MCF 10A (cell line): ENCODE measurements around the gene HACD3. TPM values are rescaled to one million over a fixed set of nuclear protein-coding genes. Genes with fewer than 3 reads are reported as not detected.

Experiments used
- Bru-seq: library from RNA; stranded (reverse); fragments of 400-500 nt; gene quantifications from one replicate; lab custom pipeline; 2021; lab: Mats Ljungman, UMichigan
- BruChase-seq, 2 experiments: library from RNA; stranded (reverse); fragments of 400-500 nt; gene quantifications; one replicate each; lab custom pipeline; 2021; lab: Mats Ljungman, UMichigan
- BruUV-seq: library from RNA; stranded (reverse); fragments of 400-500 nt; replicated peaks from 2 replicates; lab custom pipeline; 2021; lab: Mats Ljungman, UMichigan
- CTCF ChIA-PET: fragments of 300-600 bp; sonication (Branson Sonifier 250); formaldehyde crosslinking; extraction: SDS; loops from one replicate; lab custom pipeline; 2021; ENCODE audit warnings: antibody characterized with exemption, inconsistent platforms; lab: Yijun Ruan, JAX
- POLR2A ChIA-PET: fragments of 300-600, 350-650 bp; sonication (Branson Sonifier 250); formaldehyde crosslinking; extraction: SDS; loops from one replicate; lab custom pipeline; 2020; ENCODE audit warnings: antibody characterized with exemption, inconsistent platforms; lab: Yijun Ruan, JAX
- DNase-seq: peaks from one replicate; pipeline ENCODE4 v3.0.0-alpha.2; 2018; ENCODE audit not compliant: unreplicated experiment
- H3K27ac Mint-ChIP-seq: one replicate; pipeline ENCODE4 v1.8.0; 2022; ENCODE audit warnings: mild to moderate bottlenecking, low read depth, mixed read lengths; ENCODE audit not compliant: unreplicated experiment
- H3K27me3 Mint-ChIP-seq: one replicate; pipeline ENCODE4 v1.8.0; 2022; ENCODE audit warnings: mixed read lengths; ENCODE audit not compliant: insufficient read depth, unreplicated experiment
- H3K36me3 Mint-ChIP-seq: one replicate; pipeline ENCODE4 v1.8.0; 2022; ENCODE audit warnings: mild to moderate bottlenecking, moderate library complexity, mixed read lengths; ENCODE audit not compliant: insufficient read depth, unreplicated experiment
- H3K4me1 Mint-ChIP-seq: one replicate; pipeline ENCODE4 v1.8.0; 2022; ENCODE audit warnings: mixed read lengths; ENCODE audit not compliant: insufficient read depth, unreplicated experiment
- H3K4me3 Mint-ChIP-seq: one replicate; pipeline ENCODE4 v1.8.0; 2022; ENCODE audit warnings: mild to moderate bottlenecking, moderate library complexity, mixed read lengths; ENCODE audit not compliant: unreplicated experiment
- H3K9me3 Mint-ChIP-seq: one replicate; pipeline ENCODE4 v1.8.0; 2022; ENCODE audit warnings: mixed read lengths; ENCODE audit not compliant: unreplicated experiment
- CTCF ChIP-seq: fragments of 200-600 bp; IDR thresholded peaks from one replicate; pipeline ENCODE4 v1.8.0; 2022; ENCODE audit warnings: antibody characterized with exemption, mild to moderate bottlenecking; ENCODE audit not compliant: unreplicated experiment
- intact Hi-C: fragments of 100-400 bp; cut with micrococcal nuclease; formaldehyde crosslinking; loops from 2 replicates; pipeline ENCODE4 v1.14.1; 2022
- long read RNA-seq: library from polyadenylated mRNA; stranded (forward); transcript quantifications from one replicate; pipeline ENCODE4 v2.0.0, GENCODE V29; 2022
- total RNA-seq: library from RNA; stranded (reverse); gene quantifications from 2 replicates; pipeline ENCODE4 v1.2.3, GENCODE V29; 2022

HACD3 gene, protein sequence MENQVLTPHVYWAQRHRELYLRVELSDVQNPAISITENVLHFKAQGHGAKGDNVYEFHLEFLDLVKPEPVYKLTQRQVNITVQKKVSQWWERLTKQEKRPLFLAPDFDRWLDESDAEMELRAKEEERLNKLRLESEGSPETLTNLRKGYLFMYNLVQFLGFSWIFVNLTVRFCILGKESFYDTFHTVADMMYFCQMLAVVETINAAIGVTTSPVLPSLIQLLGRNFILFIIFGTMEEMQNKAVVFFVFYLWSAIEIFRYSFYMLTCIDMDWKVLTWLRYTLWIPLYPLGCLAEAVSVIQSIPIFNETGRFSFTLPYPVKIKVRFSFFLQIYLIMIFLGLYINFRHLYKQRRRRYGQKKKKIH
- total RNA-seq (26.8 and 31.4 TPM in 2 replicates), Bru-seq, nascent RNA (percentile 74 among the genes with signal in this experiment), BruChase-seq, experiment 1, labeled RNA remaining after a 6-hour chase (percentile 84 among the genes with signal in this experiment), BruChase-seq, experiment 2, labeled RNA remaining after a 2-hour chase (percentile 73 among the genes with signal in this experiment)
- long read RNA-seq, transcript HACD3-201 (11 exons, 3,228 nt), result major isoform, 157 of 174 reads
- long read RNA-seq, partial matches to known transcripts, result 2 of 174 reads
- long read RNA-seq, other reads (novel, unspliced or antisense), result 11 of 174 reads

GRCh38 chr15:65530318-65531111 lies at the start of gene HACD3:
Gene HACD3 (plus strand): TSS chr15:65530463. CDS start chr15:65530632, 169 bp downstream.
- ChIA-PET POLR2A (interaction anchor here (0.6 to 1.9 kb wide), 10 partner anchors 10 to 763 kb away, joined by 3 to 10 read pairs (median 4); partner anchors contain the start of genes INTS14 and PARP16), CTCF (interaction anchor here (0.7 to 0.8 kb wide), 2 partner anchors 12 to 327 kb away, joined by 3 read pairs; no protein-coding TSS in a partner anchor)
- Mint-ChIP-seq H3K9me3 (no peaks in the 10 kb centered on the region), H3K27me3 (no peaks in the 10 kb centered on the region), H3K27ac (no peak within 1 kb of the TSS), H3K36me3 (peaks cover 6% of the 10 kb centered on the region), H3K4me1 (peaks cover 31% of the 10 kb centered on the region), H3K4me3 (peak within 1 kb of the TSS; percentile 73)
- peak; percentile 81 for DNase-seq
- BruUV-seq, result TSS peak; percentile 22
- TF ChIP-seq CTCF, result no peak
- intact Hi-C loops, result no loop called here

DNA sequence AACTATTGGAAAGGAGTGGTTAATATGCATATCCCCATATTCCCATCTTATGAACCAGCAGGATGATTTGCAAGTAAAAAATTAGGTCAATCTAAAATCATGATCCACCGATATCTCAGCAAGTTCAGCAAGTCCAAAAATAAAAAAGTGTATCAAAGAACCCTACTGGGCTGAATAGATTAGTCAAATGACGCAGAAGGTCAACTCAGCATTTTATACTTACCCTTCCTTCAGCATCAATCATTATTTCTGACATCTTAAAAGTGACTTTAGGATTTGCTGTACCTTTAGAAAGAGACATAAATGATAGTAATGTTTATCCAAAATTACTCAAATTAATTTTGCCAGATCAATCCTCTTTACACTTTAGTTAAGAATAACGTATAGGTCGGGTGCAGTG lies 45.4 kb upstream of the HACD3 start:
- no peak for TF ChIP-seq CTCF
- intact Hi-C loops, result no loop called here
- no TSS peak for BruUV-seq
- no peaks in the 10 kb centered on the region for H3K4me1 Mint-ChIP-seq
- POLR2A ChIA-PET, result interaction anchor here (0.6 kb wide), 1 partner anchor 891 kb away, joined by 3 read pairs; no protein-coding TSS in a partner anchor
- H3K4me3 Mint-ChIP-seq, result no peak overlapping the region
- peaks cover 83% of the 10 kb centered on the region for H3K36me3 Mint-ChIP-seq
- no peak for DNase-seq
- no peaks in the 10 kb centered on the region for H3K27me3 Mint-ChIP-seq
- H3K9me3 Mint-ChIP-seq, result no peaks in the 10 kb centered on the region
- no peak overlapping the region for H3K27ac Mint-ChIP-seq
- CTCF ChIA-PET, result interaction anchor here (0.6 to 0.7 kb wide), 2 partner anchors 9 to 77 kb away, joined by 3 to 4 read pairs; no protein-coding TSS in a partner anchor

DNA sequence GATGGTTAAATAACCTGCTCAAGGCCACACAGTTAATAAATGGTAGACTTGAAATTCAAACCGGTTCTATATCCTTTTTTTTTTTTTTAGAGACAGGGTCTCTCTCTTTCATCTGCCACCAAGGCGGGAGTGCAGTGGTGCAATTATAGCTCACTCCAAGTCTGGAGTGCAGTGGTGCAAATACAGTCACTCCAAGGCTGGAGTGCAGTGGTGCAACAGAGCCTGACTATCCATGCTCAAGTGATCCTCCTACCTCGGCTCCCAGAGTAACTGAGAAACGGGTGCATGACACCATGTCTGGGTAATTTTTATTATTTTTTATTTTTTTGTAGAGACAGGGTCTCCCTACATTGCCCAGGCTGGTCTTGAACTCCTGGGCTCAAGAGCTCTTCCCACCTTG lies 36.2 kb upstream of the HACD3 start:
- intact Hi-C loops, result no loop called here
- TF ChIP-seq CTCF, result no peak
- Mint-ChIP-seq H3K9me3 (no peaks in the 10 kb centered on the region), H3K4me3 (no peak overlapping the region), H3K4me1 (no peaks in the 10 kb centered on the region), H3K36me3 (peaks cover 81% of the 10 kb centered on the region), H3K27me3 (no peaks in the 10 kb centered on the region), H3K27ac (no peak overlapping the region)
- BruUV-seq, result no TSS peak
- no peak for DNase-seq
- ChIA-PET CTCF (interaction anchor here (0.6 to 0.7 kb wide), 3 partner anchors 130 to 400 kb away, joined by 3 to 4 read pairs (median 3); no protein-coding TSS in a partner anchor), POLR2A (interaction anchor here (0.6 kb wide), 1 partner anchor 310 kb away, joined by 3 read pairs; no protein-coding TSS in a partner anchor)
